ENCODE data around the gene MGLL.

Gene MGLL

DNA sequence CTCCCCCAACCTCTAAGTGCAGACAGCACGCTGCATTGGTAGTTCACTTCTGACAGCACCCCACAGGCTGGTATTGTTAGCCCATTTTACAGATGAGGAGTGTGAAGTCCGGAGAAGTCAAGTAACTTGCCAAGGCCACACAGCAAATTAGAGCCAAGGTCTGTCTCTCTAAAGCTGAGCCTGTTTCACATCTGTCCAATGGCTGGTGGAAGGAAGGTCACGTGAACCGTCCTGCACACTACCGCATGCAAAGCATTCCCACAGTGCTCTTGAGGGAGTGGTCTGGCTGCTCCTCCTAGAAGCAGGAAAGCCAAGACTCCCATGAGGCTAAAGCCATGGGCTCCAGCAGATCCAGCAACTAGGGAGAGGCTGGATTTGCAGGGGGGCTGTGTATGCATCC, 50.0 kb downstream of the MGLL start:
- DNase-seq: no peak

DNA sequence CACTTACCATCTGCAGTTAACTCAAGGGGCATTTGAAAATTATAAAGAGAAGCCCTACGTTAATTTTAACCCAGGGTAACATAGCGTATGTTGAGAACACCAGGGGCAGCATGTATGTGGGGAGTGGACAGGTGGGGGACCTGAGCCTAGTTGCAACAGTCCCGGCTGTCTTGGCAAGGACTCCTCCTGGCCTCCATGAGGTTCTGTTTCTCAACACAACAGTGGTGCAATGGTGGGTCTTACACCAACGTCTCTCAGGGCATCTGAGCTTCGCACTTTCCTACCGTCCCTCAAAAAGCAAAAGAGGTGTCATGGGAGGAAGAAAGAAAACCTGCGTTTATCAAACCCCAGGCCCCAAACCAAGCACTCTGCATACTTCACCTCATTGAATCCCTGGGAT, 50.6 kb downstream of the MGLL start:
- no peak for DNase-seq

DNA sequence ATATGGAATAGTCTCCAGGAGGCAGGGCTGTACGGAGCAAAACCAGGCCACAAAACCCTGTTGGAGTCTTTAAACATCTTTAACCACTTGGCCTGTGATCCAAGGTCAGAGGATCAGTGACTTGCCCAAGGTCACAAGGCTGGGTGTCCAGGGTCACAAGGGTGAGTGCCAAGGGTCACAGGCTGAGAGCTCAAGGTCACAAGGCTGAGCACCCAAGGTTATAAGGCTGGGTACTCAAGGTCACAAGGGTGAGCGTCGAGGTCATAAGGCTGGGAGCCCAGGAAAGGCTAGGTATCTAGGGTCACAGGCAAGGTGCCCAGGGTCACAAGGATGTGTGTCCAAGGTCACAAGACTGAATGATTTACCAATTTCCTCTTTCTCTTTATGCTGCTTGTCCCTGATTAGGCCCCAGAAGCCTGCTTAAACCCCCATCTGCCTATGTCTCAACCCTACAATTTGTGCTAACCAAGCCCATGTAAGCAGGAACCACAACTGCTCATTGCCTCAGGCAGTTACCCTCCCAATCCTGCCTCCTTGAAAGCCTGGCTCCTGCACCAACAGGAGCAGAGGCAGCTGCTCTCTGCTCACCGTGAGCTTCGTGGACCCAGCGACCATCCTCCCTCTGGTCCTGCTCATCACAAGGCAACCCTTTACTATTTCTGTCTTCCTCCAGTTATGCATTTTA, 51.5 kb downstream of the MGLL start:
- no peak for DNase-seq

DNA sequence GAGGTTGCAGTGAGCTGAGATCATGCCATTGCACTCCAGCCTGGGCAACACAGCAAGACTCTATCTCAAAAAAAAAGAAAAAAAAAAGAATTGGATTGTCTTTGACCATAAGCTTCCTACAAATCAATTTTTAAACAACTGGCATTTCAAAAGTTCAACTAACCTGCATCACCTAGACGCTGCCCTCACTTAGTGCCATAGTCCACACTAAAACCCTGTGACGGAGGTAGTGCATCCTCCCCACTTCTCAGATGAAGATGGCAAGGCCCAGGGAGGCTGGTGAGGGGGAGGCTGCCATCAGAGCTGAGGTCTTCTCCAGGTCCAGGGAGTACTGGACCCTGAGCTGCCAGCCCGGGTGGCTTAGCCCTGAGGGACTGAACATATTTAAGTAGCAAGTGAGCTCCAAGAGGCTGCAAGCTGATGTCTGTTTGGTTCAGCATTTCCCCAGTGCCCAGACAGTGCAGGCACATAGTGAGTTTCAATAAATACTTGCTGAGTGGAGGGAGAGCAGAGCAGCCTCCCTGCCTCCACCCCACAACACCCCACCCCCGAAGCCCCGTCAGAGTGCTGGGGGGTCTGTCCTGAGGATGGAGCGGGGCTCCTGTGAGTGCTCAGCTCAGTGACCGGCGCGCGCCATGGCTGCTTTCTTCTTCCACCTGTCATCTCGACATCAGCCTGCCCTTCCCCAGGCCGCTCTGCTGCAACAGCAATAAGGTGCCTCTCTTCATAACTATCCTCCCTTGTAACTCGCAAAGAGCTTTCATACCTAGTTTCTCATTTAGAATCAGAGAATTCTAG, 52.8 kb downstream of the MGLL start:
- DNase-seq: no peak

DNA sequence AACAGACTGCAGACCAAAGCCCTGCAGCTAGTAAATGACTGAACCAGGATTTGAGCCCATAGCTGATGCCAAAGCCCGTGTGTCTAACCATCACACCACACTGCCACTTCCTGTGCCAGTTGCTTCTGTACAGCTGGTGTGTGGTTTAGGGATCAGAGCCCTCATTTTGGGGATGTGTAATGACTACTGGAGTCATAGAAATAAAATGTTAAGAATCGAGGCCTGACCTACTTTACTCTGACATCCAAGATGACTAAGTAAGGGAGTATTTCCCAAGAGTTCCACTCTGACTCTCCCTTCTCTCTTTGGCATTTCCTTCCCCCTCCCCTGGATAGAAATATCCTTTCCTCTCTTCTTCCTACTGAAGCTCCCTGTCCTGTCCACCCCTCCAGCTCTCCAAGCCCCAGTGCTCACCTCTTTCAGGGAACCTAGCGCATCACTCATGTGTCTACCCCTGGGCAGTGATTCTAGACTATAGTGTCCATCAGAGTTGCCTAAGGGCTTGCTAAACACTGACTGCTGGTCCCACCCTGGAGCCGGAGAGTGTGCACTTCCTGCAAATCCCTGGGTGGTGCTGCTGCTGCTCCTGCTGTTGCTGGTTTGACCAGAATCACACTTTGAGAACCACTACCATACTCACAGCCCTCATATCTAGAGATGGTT, 53.8 kb downstream of the MGLL start:
- no peak for DNase-seq

DNA sequence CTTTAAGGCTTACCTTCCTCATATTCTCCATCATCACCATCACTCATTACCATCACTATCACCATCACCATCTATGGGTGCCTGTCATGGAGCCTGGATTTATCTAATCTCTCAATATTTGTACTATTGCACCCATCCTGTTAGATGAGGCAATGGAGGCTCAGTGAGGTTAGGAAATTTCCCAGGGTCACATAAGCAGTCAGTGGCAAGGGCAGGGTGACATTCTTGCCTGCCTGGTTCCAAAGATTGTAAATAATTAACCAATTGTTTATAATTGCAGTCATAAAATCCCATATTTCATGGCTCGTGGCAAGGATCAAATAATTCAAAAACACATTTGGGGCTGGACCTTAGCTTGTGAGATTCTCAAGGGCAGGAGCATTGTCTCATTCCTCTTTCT, 55.2 kb downstream of the MGLL start:
- no peak for DNase-seq

DNA sequence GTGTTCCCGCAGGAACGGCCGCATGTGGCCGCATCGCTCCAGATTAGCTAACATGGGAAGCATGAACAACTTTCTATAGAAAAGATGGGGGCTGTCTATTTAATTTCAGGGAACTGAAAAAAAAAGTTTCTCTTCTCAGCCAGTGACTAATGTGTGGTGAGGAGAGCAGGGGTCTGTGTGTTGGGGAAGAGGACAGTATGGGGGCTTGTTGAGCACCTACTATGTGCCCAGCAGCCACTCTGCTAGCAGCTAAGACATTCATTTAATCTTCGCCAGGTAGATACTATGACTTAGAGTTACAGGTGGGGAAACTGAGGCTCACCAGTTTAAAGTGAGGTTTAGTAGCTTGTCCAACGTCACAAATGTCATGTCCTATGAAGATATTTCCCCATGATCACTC, 56.6 kb downstream of the MGLL start:
- no peak for DNase-seq

DNA sequence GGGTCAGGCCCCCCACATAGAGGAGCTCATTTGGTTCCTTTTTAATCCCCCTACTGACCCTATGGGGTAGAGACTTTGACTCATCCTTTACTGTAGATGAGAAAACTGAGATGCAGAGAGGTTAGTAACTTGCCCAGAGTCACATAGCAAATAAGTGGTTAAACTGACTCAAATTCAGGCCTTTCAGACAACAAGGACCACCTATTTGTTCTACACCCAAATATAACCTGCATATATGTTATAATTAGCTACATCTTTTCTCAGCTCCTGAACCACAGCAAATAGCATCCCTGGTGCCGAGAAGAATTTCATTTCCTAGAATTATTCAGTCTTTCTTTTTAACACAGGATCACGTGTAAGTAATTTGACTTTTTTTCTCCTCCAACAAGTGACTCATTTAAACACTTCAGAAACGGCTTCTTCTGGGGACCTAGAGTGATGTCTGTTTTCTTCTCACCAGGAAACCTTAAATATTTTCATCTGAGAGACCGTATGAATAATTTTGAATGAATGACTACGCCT, 57.4 kb downstream of the MGLL start:
- DNase-seq: no peak

DNA sequence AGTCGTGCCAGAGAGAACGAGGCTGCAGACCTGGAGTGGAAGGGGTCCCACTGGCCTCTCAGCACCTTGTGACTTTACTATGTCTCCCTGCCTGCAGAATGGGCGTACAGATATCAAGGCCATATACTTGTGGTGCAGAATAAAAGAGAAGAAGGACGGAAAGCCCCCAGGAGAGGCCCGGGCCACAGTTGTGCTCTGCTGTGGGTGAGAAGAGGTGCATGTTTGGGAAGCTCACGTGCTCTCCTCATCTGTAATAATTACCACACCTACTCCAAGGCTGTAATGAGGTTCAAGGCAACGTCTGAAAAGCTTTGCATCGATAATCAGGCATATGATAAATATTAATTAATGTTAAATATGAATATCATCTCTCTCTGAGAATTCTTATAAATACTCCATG, 58.0 kb downstream of the MGLL start:
- no peak for DNase-seq

DNA sequence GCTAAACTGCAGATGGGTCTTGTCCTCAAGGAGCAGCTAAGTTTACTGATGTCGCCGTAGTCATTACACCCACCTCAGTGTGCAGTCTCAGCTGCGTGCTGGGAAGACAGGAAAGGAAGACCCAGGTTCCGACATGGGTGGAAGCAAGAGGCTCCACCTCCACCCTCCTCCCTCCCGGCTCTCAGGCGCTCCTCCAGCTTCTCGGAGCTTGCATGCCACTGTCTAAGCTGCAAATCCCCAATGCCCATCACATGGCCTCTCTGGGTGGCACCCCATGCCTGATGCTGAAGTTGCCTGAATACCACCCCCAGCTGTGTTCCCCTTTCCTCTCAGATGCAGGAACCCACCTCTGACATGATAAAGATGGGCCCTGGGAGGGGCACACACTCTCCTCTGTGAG, 58.5 kb downstream of the MGLL start:
- DNase-seq: no peak

DNA sequence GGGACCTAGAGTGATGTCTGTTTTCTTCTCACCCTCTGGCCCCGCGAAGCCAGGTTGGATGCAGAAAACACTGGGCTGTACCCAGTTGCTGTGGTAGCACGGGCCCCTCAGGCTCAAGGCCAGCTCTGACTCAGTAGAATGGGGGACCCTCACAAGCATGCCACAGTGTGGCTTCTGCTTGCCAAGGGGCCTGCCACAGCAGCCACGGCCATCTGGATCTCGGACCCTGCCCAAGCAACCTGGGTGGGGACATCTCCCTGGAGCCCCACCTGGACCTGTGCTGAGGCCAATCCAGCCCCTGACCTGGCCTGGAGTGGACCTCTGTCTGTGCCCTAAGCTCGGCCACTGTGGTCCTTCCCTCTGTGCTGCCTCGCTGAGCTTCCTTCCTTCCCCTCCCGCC, 59.0 kb downstream of the MGLL start:
- DNase-seq: no peak

DNA sequence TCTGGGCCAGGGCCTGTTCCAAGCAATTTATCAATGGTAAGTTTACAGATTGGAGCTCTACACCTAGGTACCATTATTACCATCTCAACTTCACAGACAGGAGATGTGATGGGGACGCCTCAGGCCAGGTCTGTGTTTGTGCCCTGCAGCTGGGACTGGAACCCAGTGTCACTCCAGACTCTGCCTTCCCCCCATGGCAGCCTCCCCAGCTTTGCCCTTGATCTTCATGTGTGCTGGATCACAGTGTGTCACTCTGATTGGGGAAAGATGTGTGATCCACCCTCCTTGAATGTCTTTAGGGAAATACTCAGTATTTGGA, 59.6 kb downstream of the MGLL start:
- DNase-seq: no peak

DNA sequence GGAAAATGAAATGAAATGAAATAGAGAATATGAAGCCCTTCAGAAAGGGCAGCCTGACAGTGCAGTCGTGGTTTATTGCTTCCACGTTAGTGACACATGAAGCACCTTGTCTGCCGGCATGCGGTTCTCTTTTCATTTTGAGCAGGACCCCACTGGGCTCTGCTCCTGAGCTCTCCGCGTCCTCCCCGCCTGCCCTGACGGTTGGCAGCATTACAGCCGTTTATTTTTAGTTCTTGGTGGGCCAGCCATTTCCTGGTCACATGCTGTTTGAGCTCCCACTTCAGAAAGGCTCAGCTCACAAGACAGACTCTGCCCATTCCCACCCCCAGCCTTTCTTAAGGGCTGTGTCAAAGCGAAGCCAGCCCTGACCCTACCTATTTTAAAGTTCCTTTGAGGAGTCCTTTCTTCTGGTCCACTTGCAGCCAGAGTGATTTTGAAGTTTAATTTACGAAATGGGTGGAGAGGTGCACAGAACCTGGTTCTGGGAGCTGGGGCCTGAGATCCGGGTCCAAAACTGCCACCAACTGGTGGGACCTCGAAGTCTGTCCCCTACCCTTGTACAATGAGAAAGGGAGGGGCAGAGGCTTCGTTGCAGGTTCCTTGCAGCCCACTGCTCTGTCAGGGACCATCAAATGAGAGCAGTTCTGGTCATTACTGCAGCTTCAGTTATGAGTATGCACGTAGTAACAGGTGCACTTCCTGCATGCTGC, 60.1 kb downstream of the MGLL start:
- DNase-seq: no peak

DNA sequence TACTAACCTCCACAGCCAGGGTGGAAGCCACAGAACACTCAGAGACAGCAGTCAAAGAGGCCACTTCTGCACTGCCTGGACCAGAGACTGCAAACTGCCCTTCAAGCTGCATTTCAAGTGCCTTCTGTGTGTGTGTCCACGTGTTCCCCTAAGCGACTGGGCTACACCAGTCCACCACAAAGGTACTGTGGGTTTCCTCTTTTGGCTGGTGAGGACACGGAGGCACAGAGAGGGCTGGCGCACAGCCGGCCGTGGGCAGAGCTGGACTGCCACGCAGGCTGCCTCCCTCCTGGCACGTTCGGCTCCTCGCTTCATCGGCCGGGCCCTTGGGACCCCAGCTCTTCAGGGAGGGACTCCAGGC, 60.9 kb downstream of the MGLL start:
- no peak for DNase-seq

DNA sequence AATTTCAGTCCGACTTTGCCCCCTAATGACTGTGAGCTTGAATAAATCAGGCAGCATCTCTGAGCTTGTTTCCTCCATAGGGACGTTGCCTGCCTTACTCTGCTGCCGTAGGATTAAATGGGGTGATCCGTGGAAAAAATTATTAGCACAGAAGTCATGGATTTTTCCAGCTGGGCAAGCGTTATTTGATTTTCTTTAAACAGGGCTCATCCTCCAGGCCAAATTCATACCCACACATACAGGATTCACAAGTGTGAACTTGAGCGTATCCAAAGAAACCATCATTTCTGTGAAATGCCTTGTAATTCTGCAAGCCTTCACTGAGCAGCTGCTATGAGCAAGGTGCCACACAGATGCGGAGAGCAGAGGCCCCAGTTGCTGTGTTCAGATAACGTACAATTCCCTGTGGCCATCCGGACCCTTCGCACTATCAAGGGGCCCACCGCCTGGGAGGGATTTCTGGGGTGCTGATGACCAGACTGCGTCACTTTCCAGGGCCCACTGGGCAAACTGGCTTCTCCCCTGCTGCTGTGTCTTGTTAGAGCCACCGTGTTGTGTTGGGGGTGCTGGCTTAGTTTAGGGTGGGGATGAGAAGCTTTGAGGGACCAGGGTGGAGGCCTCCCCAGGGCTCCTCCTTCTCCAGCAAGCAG, 61.4 kb downstream of the MGLL start:
- no peak for DNase-seq

DNA sequence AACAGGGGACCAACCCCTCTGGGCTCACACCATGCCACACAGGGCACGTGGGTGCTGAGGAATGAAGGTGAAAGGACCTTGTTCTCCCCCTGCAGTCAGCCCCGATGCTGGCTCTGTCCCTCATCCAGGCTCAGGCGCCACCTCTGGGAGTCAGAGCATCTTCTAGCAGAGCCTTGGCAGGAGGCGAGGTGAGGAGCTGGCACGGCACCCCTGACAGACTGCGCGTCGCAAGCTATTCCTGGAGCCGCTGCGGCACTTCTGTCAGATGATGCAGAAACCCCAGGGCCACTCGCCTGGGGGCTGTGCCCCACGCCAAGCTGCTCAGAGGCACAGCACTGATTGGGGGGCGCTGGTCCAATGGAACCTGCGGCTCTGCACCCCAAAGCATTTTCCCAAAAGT, 62.0 kb downstream of the MGLL start:
- DNase-seq: no peak

DNA sequence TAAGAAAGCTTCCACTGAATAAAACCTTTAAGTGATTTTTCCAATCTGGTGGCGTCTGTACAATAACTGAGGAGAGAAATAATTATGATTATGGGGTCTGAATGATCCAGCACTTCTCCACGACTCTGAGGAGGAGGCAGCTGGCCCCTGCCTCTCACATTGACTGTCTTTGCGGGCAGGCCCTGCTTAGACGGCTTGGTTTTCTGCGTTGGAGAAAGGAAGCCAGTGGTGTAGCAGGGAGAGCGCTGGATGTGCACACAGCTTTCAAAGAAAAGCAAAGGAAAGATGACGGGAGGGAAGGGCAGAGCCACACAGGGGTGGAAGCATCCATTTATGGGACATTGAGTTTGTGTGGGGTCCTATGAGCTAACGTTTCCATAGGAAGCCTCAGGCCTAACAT, 62.5 kb downstream of the MGLL start:
- no peak for DNase-seq

DNA sequence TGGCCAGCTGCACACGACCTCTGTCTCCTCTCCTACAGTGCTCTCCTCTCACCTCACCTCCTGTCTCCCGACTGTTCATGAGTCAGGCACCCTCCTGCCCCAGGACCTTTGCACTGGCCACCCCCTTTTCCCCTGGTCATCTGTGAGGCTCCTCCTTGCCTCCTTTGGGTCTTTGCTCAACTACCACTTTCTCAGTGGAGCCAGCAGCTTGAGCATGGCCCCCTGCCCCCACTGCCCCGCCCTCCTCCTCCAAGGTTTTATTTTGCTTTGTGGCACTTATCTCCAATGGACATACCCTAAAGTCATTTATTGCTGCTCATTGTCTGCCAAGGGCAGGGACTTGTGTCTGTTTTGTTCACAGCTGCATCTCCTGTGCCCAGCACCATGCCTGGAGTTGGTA, 64.3 kb downstream of the MGLL start:
- DNase-seq: no peak

DNA sequence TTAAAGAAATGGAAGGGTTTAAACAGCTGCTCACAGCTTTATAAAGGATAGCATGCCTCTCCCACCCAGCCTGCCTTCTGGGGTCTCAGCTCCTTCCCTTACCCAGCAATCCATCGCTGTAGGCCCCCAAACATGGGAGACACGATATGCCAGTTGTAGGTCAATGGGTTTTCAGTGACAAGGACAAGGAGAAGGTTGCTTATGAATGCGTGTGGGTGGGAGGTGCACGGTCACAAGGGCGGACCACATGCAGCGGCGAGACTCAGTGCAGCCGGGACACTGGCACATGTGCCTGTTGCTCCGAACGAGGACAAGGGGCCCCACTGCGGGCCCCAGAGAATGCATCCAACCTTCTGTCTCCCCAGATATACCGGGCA, 67.0 kb downstream of the MGLL start:
- no peak for DNase-seq

DNA sequence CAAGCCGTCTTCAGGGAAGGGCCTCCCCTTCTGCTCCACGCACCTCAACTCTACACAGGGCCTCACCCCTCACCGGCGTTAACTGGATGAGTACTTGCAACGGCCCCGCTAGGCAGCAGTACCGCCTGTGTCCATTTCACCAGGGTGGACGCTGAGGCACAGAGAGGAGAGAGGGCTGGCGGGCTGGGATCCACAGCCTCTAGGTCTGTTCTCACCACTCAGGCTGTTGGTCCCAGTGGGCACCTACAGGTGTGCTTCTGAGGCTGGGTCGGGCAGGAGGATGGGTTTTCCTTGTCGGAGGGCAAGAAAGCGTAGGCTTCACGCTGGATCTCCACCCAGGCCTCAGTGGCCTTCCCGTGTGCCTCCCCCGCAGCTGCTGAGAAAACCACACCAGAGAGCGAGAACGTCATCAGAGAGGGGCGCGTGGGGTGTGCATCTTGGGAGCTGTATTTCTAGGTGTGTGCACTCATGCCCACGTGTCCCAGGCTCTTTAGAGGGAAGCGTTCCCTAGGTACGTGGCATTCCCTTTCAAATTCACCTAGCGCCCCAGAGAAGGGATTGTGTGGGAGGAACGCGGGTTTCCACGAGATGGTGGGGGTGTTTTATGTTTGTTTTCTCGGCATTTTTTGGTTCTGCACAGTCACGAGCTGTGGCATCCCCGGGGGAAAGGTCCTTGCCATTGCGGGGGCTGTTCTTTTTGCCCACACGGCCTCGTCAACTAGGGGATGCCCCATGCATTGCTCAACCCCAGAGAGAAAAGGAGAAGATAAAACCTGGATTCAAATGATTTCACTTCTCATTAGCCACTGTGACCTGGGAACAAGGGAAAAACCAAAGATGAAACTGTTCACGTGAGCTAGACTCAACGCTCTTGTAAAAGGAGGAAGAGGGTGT, 67.7 kb downstream of the MGLL start:
- DNase-seq: no peak

DNA sequence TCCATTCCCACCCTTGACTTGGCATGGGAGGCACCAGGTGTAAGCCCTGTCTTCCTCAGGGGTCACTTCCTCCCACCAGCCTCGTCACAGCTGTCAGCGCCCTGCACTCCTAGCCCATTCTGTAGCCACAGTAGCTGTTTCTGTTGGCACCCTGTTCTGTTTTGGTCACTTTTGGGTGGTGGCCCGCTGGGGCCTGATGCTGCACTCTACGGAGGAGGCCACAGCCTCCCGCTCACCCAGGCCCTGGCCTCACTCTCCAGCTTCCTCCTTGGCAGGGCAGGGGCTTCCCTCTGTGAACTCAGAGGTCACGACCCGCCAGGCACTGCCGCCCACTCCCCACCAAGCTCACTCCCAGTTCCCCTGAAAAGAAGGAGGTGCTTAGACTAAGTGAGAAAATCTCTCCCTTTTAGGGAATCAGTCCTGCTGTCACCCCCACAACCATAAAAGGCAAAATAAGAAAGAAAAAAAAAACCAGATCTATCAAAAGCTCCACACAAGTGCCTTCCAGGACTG, 68.4 kb downstream of the MGLL start:
- DNase-seq: no peak

DNA sequence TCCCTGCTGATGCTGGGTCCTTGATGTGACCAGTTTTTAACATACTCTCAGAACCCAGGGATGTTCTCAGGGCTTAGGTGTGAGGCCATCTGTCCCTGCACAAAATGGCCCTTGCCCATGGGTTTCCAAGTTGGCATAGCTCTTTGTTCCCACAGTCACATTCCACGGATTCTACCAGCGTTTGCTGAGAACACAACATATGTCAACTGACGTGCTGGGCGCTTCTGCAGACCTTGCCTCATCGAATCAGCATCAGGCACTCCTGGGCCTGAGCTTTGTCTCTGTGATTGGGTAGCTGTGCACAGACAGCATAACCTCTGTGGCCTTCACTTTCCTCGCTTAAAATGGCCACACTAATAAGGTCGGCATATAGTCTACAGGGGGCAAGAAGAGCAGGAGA, 69.0 kb downstream of the MGLL start:
- no peak for DNase-seq
